ENCODE results near the gene NUP98. TPM values are rescaled to one million over a fixed set of nuclear protein-coding genes. Genes with fewer than 3 reads are reported as not detected.

NUP98 gene
- polyA plus RNA-seq, 1 of the 3 experiments (the other 2 are of a cell fraction): 56.4 TPM

- H3K4me3 ChIP-seq (ENCODE audit: low read depth in 2 of 2, low read length in 1 of 2): no peak overlapping the region
- no peak for TF ChIP-seq RXRA (IDR thresholded peaks at IDR 0.05; ENCODE audit: borderline replicate concordance, low read depth)
- no peak for TF ChIP-seq TAF1 (IDR thresholded peaks at IDR 0.05; ENCODE audit: borderline replicate concordance, low read depth, low read length)
- no peak for TF ChIP-seq JUND (IDR thresholded peaks at IDR 0.05)
- TF ChIP-seq POLR2AphosphoS5 (IDR thresholded peaks at IDR 0.05; ENCODE audit: low read depth, low read length): no peak
- TF ChIP-seq FOXM1 (IDR thresholded peaks at IDR 0.05; ENCODE audit: low read depth): no peak
- no peak for TF ChIP-seq SMC3 (IDR thresholded peaks at IDR 0.05; ENCODE audit: low read depth, low read length)
- TF ChIP-seq MAX (IDR thresholded peaks at IDR 0.05; ENCODE audit: low read depth): no peak
- TF ChIP-seq REST (IDR thresholded peaks at IDR 0.05; ENCODE audit: low read depth, low read length): no peak
- TF ChIP-seq NFIC (IDR thresholded peaks at IDR 0.05; ENCODE audit: borderline replicate concordance): no peak
- TF ChIP-seq ZBTB33 (IDR thresholded peaks at IDR 0.05; ENCODE audit: borderline replicate concordance, low read depth): no peak
- no peak for TF ChIP-seq USF1 (IDR thresholded peaks at IDR 0.05; ENCODE audit: borderline replicate concordance, low read depth)
- TF ChIP-seq TEAD4 (IDR thresholded peaks at IDR 0.05; ENCODE audit: borderline replicate concordance, insufficient read depth): no peak
- no peak for TF ChIP-seq FOXJ3 (CRISPR knock-in tag; IDR thresholded peaks at IDR 0.05)
- no peak for TF ChIP-seq MXI1 (IDR thresholded peaks at IDR 0.05; ENCODE audit: low read depth, low read length)
- no peak for DNase-seq
- H3K9ac ChIP-seq: no peak overlapping the region
- H4K20me1 ChIP-seq (ENCODE audit: insufficient read depth): no peaks in the 10 kb centered on the region
- ChIA-PET CTCF (interaction anchor here (1.6 to 1.8 kb wide), 2 partner anchors 11 to 27 kb away, joined by 3 to 6 read pairs; no protein-coding TSS in a partner anchor), POLR2A (no interaction called here)
- no peaks in the 10 kb centered on the region for H3K9me3 ChIP-seq
- no peak overlapping the region for H3K4me2 ChIP-seq
- H3K4me1 ChIP-seq (ENCODE audit: control insufficient read depth in 1 of 2, insufficient read depth in 2 of 2, low read depth in 1 of 2, low read length in 1 of 2): peaks cover 0 to 9% of the 10 kb centered on the region in 2 experiments; a peak in 1 of 4 replicates
- no peaks in the 10 kb centered on the region for H3K27me3 ChIP-seq (ENCODE audit: insufficient read depth)
- H3K27ac ChIP-seq (ENCODE audit: low read depth in 2 of 2, low read length in 1 of 2): no peak overlapping the region
- H2AFZ ChIP-seq (ENCODE audit: low read depth): no peak overlapping the region
- no peaks in the 10 kb centered on the region for H3K9me2 ChIP-seq
- H3K79me2 ChIP-seq (ENCODE audit: insufficient read depth): peaks cover 11% of the 10 kb centered on the region
- peaks cover 31% of the 10 kb centered on the region for H3F3A ChIP-seq (replicated peaks; ENCODE audit: insufficient read depth)
- WGBS (ENCODE audit: low lambda C conversion rate): 97% methylated on average over 2 of the region's 2 CpGs
- peaks cover 56 to 76% of the 10 kb centered on the region in 2 experiments for H3K36me3 ChIP-seq (replicated peaks in 1 of 2; ENCODE audit: control insufficient read depth in 1 of 2, insufficient read depth in 2 of 2, low read length in 1 of 2)
Measured at GRCh38 chr11:3720997-3721396, 76.4 kb downstream of the NUP98 start.

Data from SK-N-SH (cell line).